Neural cell (in vitro differentiated cells): ENCODE data around the gene VWF. TPM values are rescaled to one million over a fixed set of nuclear protein-coding genes. Genes with fewer than 3 reads are reported as not detected.

Source experiments
- H2AFZ ChIP-seq: fragments of 200-600, 300-800 bp; sonication (generic), shearing (Covaris generic); 2 replicates; pipeline ENCODE4 v1.6.0; 2014; ENCODE audit warnings: low read depth, mild to moderate bottlenecking, antibody characterized with exemption, low read length, moderate library complexity
- H3F3A ChIP-seq: fragments of 200-600 bp; shearing (Covaris generic); 2 replicates; pipeline ENCODE4 v1.6.1; 2016; ENCODE audit warnings: mild to moderate bottlenecking, moderate library complexity, mixed read lengths, antibody characterized with exemption, low read length; ENCODE audit not compliant: insufficient read depth, poor library complexity, severe bottlenecking
- H3K27ac ChIP-seq: fragments of 200-600, 300-800 bp; sonication (generic), shearing (Covaris generic); 2 replicates; pipeline ENCODE4 v1.5.1; 2014; ENCODE audit warnings: mild to moderate bottlenecking, low read length, moderate library complexity
- H3K27me3 ChIP-seq: fragments of 300-800, 200-600 bp; sonication (generic), shearing (Covaris generic); 2 replicates; pipeline ENCODE4 v1.6.0; 2014; ENCODE audit warnings: mild to moderate bottlenecking, low read depth, low read length, moderate library complexity; ENCODE audit not compliant: insufficient read depth
- H3K36me3 ChIP-seq: fragments of 300-800, 200-600 bp; sonication (generic), shearing (Covaris generic); 2 replicates; pipeline ENCODE4 v1.5.1; 2014; ENCODE audit warnings: mild to moderate bottlenecking, antibody characterized with exemption, low read length, moderate library complexity; ENCODE audit not compliant: insufficient read depth
- H3K4me2 ChIP-seq: fragments of 300-800, 200-600 bp; sonication (generic), shearing (Covaris generic); 2 replicates; pipeline ENCODE4 v1.6.0; 2014; ENCODE audit warnings: mild to moderate bottlenecking, low read length
- H3K4me3 ChIP-seq: fragments of 300-800, 200-600 bp; sonication (generic), shearing (Covaris generic); 2 replicates; pipeline ENCODE4 v1.5.1; 2014; ENCODE audit warnings: mild to moderate bottlenecking, low read length, moderate library complexity
- H3K79me2 ChIP-seq: fragments of 200-600 bp; shearing (Covaris generic); replicated peaks from 2 replicates; pipeline ENCODE4 v1.6.0; 2014; ENCODE audit warnings: mild to moderate bottlenecking, low read length, moderate library complexity; ENCODE audit not compliant: insufficient read depth
- H3K9ac ChIP-seq: fragments of 300-800, 200-600 bp; sonication (generic), shearing (Covaris generic); 2 replicates; pipeline ENCODE4 v1.6.1; 2016; ENCODE audit warnings: mild to moderate bottlenecking, low read length, mixed read lengths
- H3K9me2 ChIP-seq: fragments of 200-600 bp; shearing (Covaris generic); 2 replicates; pipeline ENCODE4 v1.6.1; 2016; ENCODE audit warnings: mild to moderate bottlenecking, low read length, mixed read lengths; ENCODE audit not compliant: insufficient read depth
- H3K9me3 ChIP-seq: fragments of 200-600, 300-800 bp; sonication (generic), shearing (Covaris generic); 2 replicates; pipeline ENCODE4 v1.6.1; 2016; ENCODE audit warnings: mild to moderate bottlenecking, mixed run types, low read length, moderate library complexity, mixed read lengths
- H4K20me1 ChIP-seq: fragments of 200-600 bp; shearing (Covaris generic); 2 replicates; pipeline ENCODE4 v1.6.1; 2016; ENCODE audit warnings: mild to moderate bottlenecking, mixed run types; ENCODE audit not compliant: insufficient read depth
- CTCF ChIP-seq: fragments of 450-650 bp; IDR thresholded peaks from 2 replicates; pipeline ENCODE4 v1.5.1; 2014; ENCODE audit warnings: antibody characterized with exemption, mild to moderate bottlenecking, moderate library complexity; ENCODE audit not compliant: poor library complexity, severe bottlenecking
- EP300 ChIP-seq: fragments of 450-650 bp; conservative IDR thresholded peaks from 2 replicates; pipeline ENCODE4 v1.6.1; 2014; ENCODE audit warnings: antibody characterized with exemption, mild to moderate bottlenecking, moderate library complexity; ENCODE audit not compliant: poor library complexity, severe bottlenecking
- EZH2 ChIP-seq: fragments of 200-600, 300-800 bp; shearing (Covaris generic), sonication (generic); IDR thresholded peaks from 2 replicates; pipeline ENCODE4 v1.6.1; 2014; ENCODE audit warnings: antibody characterized with exemption, low read length, borderline replicate concordance, mild to moderate bottlenecking; ENCODE audit not compliant: insufficient read depth, poor library complexity, severe bottlenecking
- MXI1 ChIP-seq: fragments of 450-650 bp; conservative IDR thresholded peaks from 2 replicates; pipeline ENCODE4 v1.6.1; 2014; ENCODE audit warnings: antibody characterized with exemption, mild to moderate bottlenecking; ENCODE audit not compliant: poor library complexity, severe bottlenecking
- POLR2AphosphoS5 ChIP-seq: IDR thresholded peaks from 2 replicates; pipeline ENCODE4 v1.6.1; 2012
- RAD21 ChIP-seq: fragments of 450-650 bp; conservative IDR thresholded peaks from 2 replicates; pipeline ENCODE4 v1.6.1; 2014; ENCODE audit warnings: antibody characterized with exemption, mild to moderate bottlenecking, moderate library complexity
- REST ChIP-seq: IDR thresholded peaks from 2 replicates; pipeline ENCODE4 v1.6.1; 2012; ENCODE audit warnings: borderline replicate concordance
- SMC3 ChIP-seq: fragments of 450-650 bp; conservative IDR thresholded peaks from 2 replicates; pipeline ENCODE4 v1.6.1; 2014; ENCODE audit warnings: antibody characterized with exemption, mild to moderate bottlenecking, moderate library complexity; ENCODE audit not compliant: poor library complexity
- TAF1 ChIP-seq: IDR thresholded peaks from 2 replicates; pipeline ENCODE4 v1.6.1; 2012; ENCODE audit warnings: low read depth
- polyA plus RNA-seq: library from polyadenylated mRNA; depleted of rRNA; stranded (reverse); fragments of >200 nt; gene quantifications from 2 replicates; pipeline ENCODE4 v1.2.3, GENCODE V29; 2014

VWF gene
- polyA plus RNA-seq, 1 donor from 2014 or later, result not detected

- Histone ChIP-seq H2AFZ (no peak overlapping the region), H3K9me2 (no peaks in the 10 kb centered on the region), H3K9ac (no peak overlapping the region), H3K79me2 (no peaks in the 10 kb centered on the region), H3K36me3 (no peaks in the 10 kb centered on the region), H3K27me3 (no peaks in the 10 kb centered on the region), H3K27ac (no peak overlapping the region), H3K4me2 (no peak overlapping the region), H3K9me3 (no peaks in the 10 kb centered on the region), H4K20me1 (no peaks in the 10 kb centered on the region), H3F3A (no peaks in the 10 kb centered on the region), H3K4me3 (no peak overlapping the region)
- TF ChIP-seq POLR2AphosphoS5 (no peak), EZH2 (no peak), CTCF (no peak), TAF1 (no peak), SMC3 (no peak), EP300 (no peak), REST (no peak), MXI1 (no peak), RAD21 (no peak)
These were observed 789 bp upstream of the VWF start for GRCh38 chr12:6125310-6125608.

- Histone ChIP-seq H3K27ac (no peak overlapping the region), H2AFZ (no peak overlapping the region), H3K9ac (no peak overlapping the region), H3K4me3 (no peak overlapping the region), H3K9me2 (no peaks in the 10 kb centered on the region), H3K4me2 (no peak overlapping the region), H3K27me3 (no peaks in the 10 kb centered on the region), H3K36me3 (no peaks in the 10 kb centered on the region), H3K9me3 (no peaks in the 10 kb centered on the region), H3K79me2 (no peaks in the 10 kb centered on the region), H4K20me1 (no peaks in the 10 kb centered on the region), H3F3A (no peaks in the 10 kb centered on the region)
- TF ChIP-seq SMC3, result no peak
- TF ChIP-seq RAD21, result no peak
- TF ChIP-seq MXI1, result no peak
- TF ChIP-seq REST, result no peak
- no peak for TF ChIP-seq TAF1
- no peak for TF ChIP-seq EZH2
These were observed 1.2 kb downstream of the VWF start for GRCh38 chr12:6123258-6123657.
